ENCODE results near the gene EEIG1. TPM values are rescaled to one million over a fixed set of nuclear protein-coding genes. Genes with fewer than 3 reads are reported as not detected.
A peak's percentile ranks its signal among the peaks of the same experiment; 100 is the strongest.

Gene EEIG1
- total RNA-seq, 1 donor from 2014 or later, result 15.2 TPM

GRCh38 chr9:127959841-127960409, 20.9 kb downstream of the EEIG1 start:
- DNase-seq (ENCODE audit: low spot score), result no peak

GRCh38 chr9:127959398-127959797, 21.4 kb downstream of the EEIG1 start:
- DNase-seq (ENCODE audit: low spot score), result no peak

GRCh38 chr9:127958728-127959127, 22.1 kb downstream of the EEIG1 start:
- DNase-seq (ENCODE audit: low spot score), result no peak

GRCh38 chr9:127955294-127956015, 25.3 kb downstream of the EEIG1 start:
- no peak for DNase-seq (ENCODE audit: low spot score)

- DNase-seq (ENCODE audit: low spot score), result no peak
Observed at GRCh38 chr9:127954831-127955293, 25.9 kb downstream of the EEIG1 start.

GRCh38 chr9:127953768-127954505, 26.9 kb downstream of the EEIG1 start:
- DNase-seq (ENCODE audit: low spot score), result no peak

GRCh38 chr9:127953154-127953553, 27.6 kb downstream of the EEIG1 start:
- DNase-seq (ENCODE audit: low spot score), result no peak

GRCh38 chr9:127950513-127951289, 30.1 kb downstream of the EEIG1 start:
- DNase-seq (ENCODE audit: low spot score), result no peak

- no peak for DNase-seq (ENCODE audit: low spot score)
Observed at GRCh38 chr9:127949827-127950512, 30.8 kb downstream of the EEIG1 start.

- DNase-seq (ENCODE audit: low spot score), result no peak
Observed at GRCh38 chr9:127947841-127948710, 32.7 kb downstream of the EEIG1 start.

GRCh38 chr9:127946728-127947127, 34.1 kb downstream of the EEIG1 start:
- no peak for DNase-seq (ENCODE audit: low spot score)

- DNase-seq (ENCODE audit: low spot score), result no peak
Observed at GRCh38 chr9:127945942-127946341, 34.8 kb downstream of the EEIG1 start.

GRCh38 chr9:127945338-127945737, 35.5 kb downstream of the EEIG1 start:
- no peak for DNase-seq (ENCODE audit: low spot score)

- no peak for DNase-seq (ENCODE audit: low spot score)
Observed at GRCh38 chr9:127944586-127945218, 36.1 kb downstream of the EEIG1 start.

- peak; percentile 77 for DNase-seq (ENCODE audit: low spot score)
Observed at GRCh38 chr9:127943731-127944144, 37.1 kb downstream of the EEIG1 start.

- DNase-seq (ENCODE audit: low spot score), result no peak
Observed at GRCh38 chr9:127943011-127943662, 37.7 kb downstream of the EEIG1 start.

- DNase-seq (ENCODE audit: low spot score), result peak; percentile 56
Observed at GRCh38 chr9:127942216-127943010, 38.4 kb downstream of the EEIG1 start.

GRCh38 chr9:127941961-127942215, 38.9 kb downstream of the EEIG1 start:
- DNase-seq (ENCODE audit: low spot score), result no peak

Data from umbilical cord (tissue), 2 donors.